PC-3 (cell line): ENCODE measurements around the gene POLR3G. TPM values are rescaled to one million over a fixed set of nuclear protein-coding genes. Genes with fewer than 3 reads are reported as not detected.

Source experiments
- ATAC-seq: fragments of 200-7000 bp; cut with Tn5 transposase; 2 replicates; pipeline ENCODE4 v1.9.1; 2020; ENCODE audit warnings: mild to moderate bottlenecking, moderate library complexity
- BruUV-seq: library from RNA; stranded (reverse); fragments of 400-500 nt; replicated peaks from 2 replicates; lab custom pipeline; 2021; lab: Mats Ljungman, UMichigan
- CTCF ChIA-PET: fragments of 300-600 bp; sonication (Branson Sonifier 250); formaldehyde crosslinking; loops from one replicate; lab custom pipeline; 2022; ENCODE audit warnings: antibody characterized with exemption; lab: Charles Lee
- POLR2A ChIA-PET: fragments of 300-600 bp; sonication (Branson Sonifier 250); formaldehyde crosslinking; loops from one replicate; lab custom pipeline; 2022; ENCODE audit warnings: antibody characterized with exemption; ENCODE audit not compliant: unreplicated experiment; lab: Charles Lee
- DNase-seq: peaks from one replicate; pipeline ENCODE4 v3.0.0-alpha.2; 2015
- H2AFZ ChIP-seq: fragments of 300-600 bp; sonication (generic); 2 replicates; pipeline ENCODE4 v1.6.0; 2016; ENCODE audit warnings: antibody characterized with exemption, low read length
- H3F3A ChIP-seq: fragments of 300-600 bp; sonication (generic); one replicate; pipeline ENCODE4 v1.6.0; 2017; ENCODE audit warnings: antibody characterized with exemption, low read length, control low read depth, mild to moderate bottlenecking; ENCODE audit not compliant: unreplicated experiment
- H3K27ac ChIP-seq: fragments of 300-600 bp; sonication (generic); 2 replicates; pipeline ENCODE4 v1.5.1; 2016; ENCODE audit warnings: mild to moderate bottlenecking, low read length
- H3K27me3 ChIP-seq: fragments of 300-600 bp; sonication (generic); 2 replicates; pipeline ENCODE4 v1.6.1; 2016; ENCODE audit warnings: low read length, mixed read lengths
- H3K36me3 ChIP-seq: fragments of 300-600 bp; sonication (generic); 2 replicates; pipeline ENCODE4 v1.6.1; 2016; ENCODE audit warnings: low read depth, mixed run types, low read length, mixed read lengths
- H3K4me1 ChIP-seq: fragments of 300-600 bp; sonication (generic); 2 replicates; pipeline ENCODE4 v1.5.1; 2016; ENCODE audit warnings: low read length; ENCODE audit not compliant: insufficient read depth
- H3K4me2 ChIP-seq: fragments of 300-600 bp; sonication (generic); 2 replicates; pipeline ENCODE4 v1.6.0; 2016; ENCODE audit warnings: low read length
- H3K4me3 ChIP-seq: fragments of 300-600 bp; sonication (generic); 2 replicates; pipeline ENCODE4 v1.5.1; 2016; ENCODE audit warnings: mild to moderate bottlenecking, low read length, mixed read lengths
- H3K79me2 ChIP-seq: fragments of 300-600 bp; sonication (generic); 2 replicates; pipeline ENCODE4 v1.6.1; 2017; ENCODE audit warnings: low read length, mixed read lengths
- H3K9ac ChIP-seq: fragments of 300-600 bp; sonication (generic); 2 replicates; pipeline ENCODE4 v1.6.0; 2016; ENCODE audit warnings: mild to moderate bottlenecking, low read length
- H3K9me2 ChIP-seq: fragments of 300-600 bp; sonication (generic); replicated peaks from 2 replicates; pipeline ENCODE4 v1.6.1; 2016; ENCODE audit warnings: mixed run types, low read length, mixed read lengths
- H3K9me3 ChIP-seq: fragments of 300-600 bp; sonication (generic); 2 replicates; pipeline ENCODE4 v1.6.1; 2016; ENCODE audit warnings: low read length, mixed read lengths
- H4K20me1 ChIP-seq: fragments of 300-600 bp; sonication (generic); 2 replicates; pipeline ENCODE4 v1.6.1; 2016; ENCODE audit warnings: low read length, mixed read lengths
- CTCF ChIP-seq: fragments of 300-600 bp; sonication (generic); conservative IDR thresholded peaks from 2 replicates; pipeline ENCODE4 v1.5.1; 2017; ENCODE audit warnings: antibody characterized with exemption, low read depth, mild to moderate bottlenecking, low read length
- EZH2 ChIP-seq: fragments of 300-600 bp; sonication (generic); IDR thresholded peaks from one replicate; pipeline ENCODE4 v1.6.1; 2017; ENCODE audit warnings: antibody characterized with exemption, mild to moderate bottlenecking, low read length; ENCODE audit not compliant: unreplicated experiment
- EZH2phosphoT487 ChIP-seq: fragments of 300-600 bp; sonication (generic); IDR thresholded peaks from 2 replicates; pipeline ENCODE4 v1.6.1; 2018; ENCODE audit warnings: mild to moderate bottlenecking, antibody characterized with exemption, low read length, borderline replicate concordance
- intact Hi-C: fragments of 100-400 bp; cut with micrococcal nuclease; formaldehyde crosslinking; loops from 2 replicates; pipeline ENCODE4 v1.9.0; 2023
- total RNA-seq: library from RNA; depleted of rRNA; stranded (reverse); fragments of >200 nt; gene quantifications from 2 replicates; pipeline ENCODE4 v1.2.3, GENCODE V29; 2014

POLR3G gene
- total RNA-seq, 1 experiment from 2014 or later = 42.2 TPM

- ChIA-PET POLR2A (no interaction called here), CTCF (no interaction called here)
- Histone ChIP-seq H3K79me2 (no peaks in the 10 kb centered on the region), H3K27me3 (no peaks in the 10 kb centered on the region), H3K4me3 (no peak overlapping the region), H3K9me3 (no peaks in the 10 kb centered on the region), H4K20me1 (no peaks in the 10 kb centered on the region), H3K4me1 (peaks cover 35% of the 10 kb centered on the region), H3K9me2 (no peaks in the 10 kb centered on the region), H2AFZ (no peak overlapping the region), H3F3A (peaks cover 11% of the 10 kb centered on the region), H3K27ac (no peak overlapping the region), H3K4me2 (no peak overlapping the region), H3K9ac (no peak overlapping the region), H3K36me3 (no peaks in the 10 kb centered on the region; the same call in 1 of the 2 replicates)
- intact Hi-C loops = no loop called here
- ATAC-seq = no peak
- BruUV-seq = no TSS peak
- DNase-seq = no peak
- no peak for TF ChIP-seq CTCF
- TF ChIP-seq EZH2 = no peak
- no peak for TF ChIP-seq EZH2phosphoT487
Observed at GRCh38 chr5:90506221-90506620, 31.6 kb downstream of the POLR3G start.

GRCh38 chr5:90510438-90510837 lies 35.8 kb downstream of the POLR3G start:
- intact Hi-C loops = no loop called here
- ATAC-seq (no peak), DNase-seq (no peak)
- BruUV-seq = no TSS peak
- Histone ChIP-seq H3K4me3 (no peak overlapping the region), H3K27ac (no peak overlapping the region), H3K4me1 (peaks cover 9% of the 10 kb centered on the region), H3K79me2 (no peaks in the 10 kb centered on the region), H3F3A (no peaks in the 10 kb centered on the region), H3K9me3 (no peaks in the 10 kb centered on the region), H3K9me2 (no peaks in the 10 kb centered on the region), H3K36me3 (no peaks in the 10 kb centered on the region; the same call in 1 of the 2 replicates), H4K20me1 (no peaks in the 10 kb centered on the region), H2AFZ (no peak overlapping the region), H3K9ac (no peak overlapping the region), H3K27me3 (no peaks in the 10 kb centered on the region), H3K4me2 (no peak overlapping the region)
- TF ChIP-seq CTCF = no peak
- no peak for TF ChIP-seq EZH2phosphoT487
- TF ChIP-seq EZH2 = no peak
- POLR2A ChIA-PET = interaction anchor here (0.7 kb wide), 1 partner anchor 384 kb away, joined by 11 read pairs; no protein-coding TSS in a partner anchor
- CTCF ChIA-PET = no interaction called here

DNA sequence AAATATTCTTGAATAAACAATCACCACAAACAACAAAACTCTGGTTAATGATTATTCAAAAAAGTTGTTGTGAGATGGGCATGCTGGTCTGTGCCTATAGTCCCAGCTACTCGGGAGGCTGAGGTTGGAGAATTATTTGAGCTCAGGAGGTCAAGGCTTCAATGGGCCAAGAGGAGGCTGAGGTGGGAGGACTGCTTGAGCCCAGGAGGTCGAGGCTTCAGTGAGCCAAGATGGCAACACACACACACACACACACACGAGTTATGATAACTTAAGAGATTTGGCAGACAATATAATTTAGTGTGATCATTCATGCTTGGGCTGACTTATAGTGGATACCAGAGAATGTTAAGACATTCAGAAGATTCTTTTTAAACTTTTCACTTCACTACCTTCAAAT lies 39.9 kb downstream of the POLR3G start:
- peaks cover 17% of the 10 kb centered on the region for H3K4me1 ChIP-seq
- no peaks in the 10 kb centered on the region for H3K27me3 ChIP-seq
- no TSS peak for BruUV-seq
- ATAC-seq (no peak), DNase-seq (no peak)
- CTCF ChIA-PET = no interaction called here
- H3K4me3 ChIP-seq = no peak overlapping the region
- peaks cover 11% of the 10 kb centered on the region for H3F3A ChIP-seq
- no peaks in the 10 kb centered on the region for H3K79me2 ChIP-seq
- H2AFZ ChIP-seq = no peak overlapping the region
- intact Hi-C loops = no loop called here
- POLR2A ChIA-PET = no interaction called here
- H3K9me2 ChIP-seq = no peaks in the 10 kb centered on the region
- no peaks in the 10 kb centered on the region for H4K20me1 ChIP-seq
- H3K9me3 ChIP-seq = no peaks in the 10 kb centered on the region
- no peak overlapping the region for H3K27ac ChIP-seq
- TF ChIP-seq CTCF (no peak), EZH2phosphoT487 (no peak), EZH2 (no peak)
- H3K4me2 ChIP-seq = no peak overlapping the region
- H3K36me3 ChIP-seq = peaks cover 9% of the 10 kb centered on the region; the same call in 1 of the 2 replicates
- H3K9ac ChIP-seq = no peak overlapping the region
